Mucosa of descending colon (tissue), 3 donors: ENCODE data around the gene RPTOR. TPM values are rescaled to one million over a fixed set of nuclear protein-coding genes. Genes with fewer than 3 reads are reported as not detected.

Source experiments
- ATAC-seq: fragments of 200-7000 bp; cut with Tn5 transposase; one replicate; pipeline ENCODE4 v1.9.1; 2020; ENCODE audit warnings: mild to moderate bottlenecking, moderate library complexity
- DNase-seq, 3 donors: peaks; one replicate each; pipeline ENCODE4 v3.0.0-alpha.2; 2020
- H3K36me3 ChIP-seq: fragments of 200-600 bp; one replicate; pipeline ENCODE4 v1.8.0; 2021; ENCODE audit warnings: low read depth, mild to moderate bottlenecking
- H3K4me1 ChIP-seq: fragments of 200-600 bp; one replicate; pipeline ENCODE4 v1.8.0; 2021; ENCODE audit warnings: low read depth, mild to moderate bottlenecking
- H3K4me3 ChIP-seq: fragments of 200-600 bp; one replicate; pipeline ENCODE4 v1.8.0; 2021; ENCODE audit warnings: mild to moderate bottlenecking
- H3K9me3 ChIP-seq: fragments of 200-600 bp; one replicate; pipeline ENCODE4 v1.8.0; 2021; ENCODE audit warnings: mild to moderate bottlenecking
- intact Hi-C, 2 donors: fragments of 100-400 bp; cut with DNase I in 1 of 2; cut with micrococcal nuclease in 1 of 2; formaldehyde crosslinking; loops; one replicate each; pipeline versions ENCODE4 v1.11.0 to v1.11.1; 2022; cut with DNase I, micrococcal nuclease
- total RNA-seq, 3 donors: library from RNA; stranded (reverse); fragmentation: NEBNext Ultra II Directional in 2 of 3; extraction: Animal tissue kit (Norgen Biotek cat#: 25700) in 2 of 3; gene quantifications; one replicate each; pipeline versions ENCODE4 v1.2.1 to v1.2.4, GENCODE V29; 2021 to 2023
- TF ChIP-seq, protein P1 (sequence below): fragments of 200-600 bp; IDR thresholded peaks from one replicate; pipeline ENCODE4 v1.8.0; 2022; ENCODE audit warnings: antibody characterized with exemption, mild to moderate bottlenecking
- donor health status: DM: no; HTN: no; CAD: no; lungs with moderate emphysema.
- donor health status: DM: no; HTN: no; CAD: no.
- donor health status: DM: no; HTN: yes; CAD: no.

Gene RPTOR
- total RNA-seq, 3 donors from 2014 or later: 30.5 to 44.4 (median 37.2) TPM

DNA sequence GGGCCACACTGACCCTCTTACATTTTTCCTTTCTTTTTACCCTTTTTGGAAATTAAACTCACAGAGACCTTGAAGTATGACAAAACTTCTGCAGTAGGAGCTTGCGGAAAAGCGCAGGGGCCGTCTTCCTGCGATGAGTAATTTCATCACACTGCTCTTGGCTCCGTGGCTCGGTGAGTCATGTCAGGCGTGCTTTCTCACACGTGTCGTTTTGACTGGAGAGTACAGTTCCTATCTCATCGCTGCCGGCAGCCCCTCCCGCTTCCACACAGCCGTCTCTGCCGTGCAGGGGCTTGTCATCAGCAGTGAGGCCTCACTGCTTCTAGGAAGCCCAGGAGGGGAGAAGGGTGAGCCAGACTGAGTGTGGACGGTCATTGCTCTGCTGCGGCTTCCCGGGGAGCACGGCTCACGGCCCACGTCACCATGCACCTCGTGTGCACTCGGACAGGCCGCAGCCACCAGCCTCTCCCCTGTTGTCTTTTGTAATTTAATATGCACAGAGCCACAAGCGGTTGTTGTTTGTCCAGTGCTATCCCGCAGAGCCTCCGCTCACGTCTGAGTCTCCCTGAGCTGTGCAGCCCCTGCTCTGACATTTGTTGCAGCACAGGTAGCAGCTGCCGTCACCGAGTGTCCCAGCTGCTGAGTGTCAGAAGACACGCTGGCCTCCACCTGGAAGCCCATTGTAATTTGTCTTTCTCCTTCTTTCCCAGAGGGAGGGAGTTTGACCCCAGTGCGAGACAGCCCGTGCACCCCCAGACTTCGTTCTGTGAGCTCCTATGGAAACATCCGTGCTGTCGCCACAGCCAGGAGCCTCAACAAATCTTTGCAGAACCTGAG, 347.6 kb downstream of the RPTOR start:
- no peak overlapping the region for H3K4me3 ChIP-seq
- ATAC-seq (peak; percentile 80), DNase-seq (peak; percentile 55 to 86 (median 66))
- no peaks in the 10 kb centered on the region for H3K9me3 ChIP-seq
- H3K4me1 ChIP-seq: no peaks in the 10 kb centered on the region
- H3K36me3 ChIP-seq: no peaks in the 10 kb centered on the region
- intact Hi-C loops: no loop called here
- TF ChIP-seq, protein P1, sequence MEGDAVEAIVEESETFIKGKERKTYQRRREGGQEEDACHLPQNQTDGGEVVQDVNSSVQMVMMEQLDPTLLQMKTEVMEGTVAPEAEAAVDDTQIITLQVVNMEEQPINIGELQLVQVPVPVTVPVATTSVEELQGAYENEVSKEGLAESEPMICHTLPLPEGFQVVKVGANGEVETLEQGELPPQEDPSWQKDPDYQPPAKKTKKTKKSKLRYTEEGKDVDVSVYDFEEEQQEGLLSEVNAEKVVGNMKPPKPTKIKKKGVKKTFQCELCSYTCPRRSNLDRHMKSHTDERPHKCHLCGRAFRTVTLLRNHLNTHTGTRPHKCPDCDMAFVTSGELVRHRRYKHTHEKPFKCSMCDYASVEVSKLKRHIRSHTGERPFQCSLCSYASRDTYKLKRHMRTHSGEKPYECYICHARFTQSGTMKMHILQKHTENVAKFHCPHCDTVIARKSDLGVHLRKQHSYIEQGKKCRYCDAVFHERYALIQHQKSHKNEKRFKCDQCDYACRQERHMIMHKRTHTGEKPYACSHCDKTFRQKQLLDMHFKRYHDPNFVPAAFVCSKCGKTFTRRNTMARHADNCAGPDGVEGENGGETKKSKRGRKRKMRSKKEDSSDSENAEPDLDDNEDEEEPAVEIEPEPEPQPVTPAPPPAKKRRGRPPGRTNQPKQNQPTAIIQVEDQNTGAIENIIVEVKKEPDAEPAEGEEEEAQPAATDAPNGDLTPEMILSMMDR: no peak

GRCh38 chr17:80892900-80893603, 348.4 kb downstream of the RPTOR start:
- TF ChIP-seq, protein P1: no peak
- Histone ChIP-seq H3K36me3 (no peaks in the 10 kb centered on the region), H3K9me3 (no peaks in the 10 kb centered on the region), H3K4me1 (no peaks in the 10 kb centered on the region), H3K4me3 (no peak overlapping the region)
- intact Hi-C loops: no loop called here
- DNase-seq (no peak), ATAC-seq (no peak)

DNA sequence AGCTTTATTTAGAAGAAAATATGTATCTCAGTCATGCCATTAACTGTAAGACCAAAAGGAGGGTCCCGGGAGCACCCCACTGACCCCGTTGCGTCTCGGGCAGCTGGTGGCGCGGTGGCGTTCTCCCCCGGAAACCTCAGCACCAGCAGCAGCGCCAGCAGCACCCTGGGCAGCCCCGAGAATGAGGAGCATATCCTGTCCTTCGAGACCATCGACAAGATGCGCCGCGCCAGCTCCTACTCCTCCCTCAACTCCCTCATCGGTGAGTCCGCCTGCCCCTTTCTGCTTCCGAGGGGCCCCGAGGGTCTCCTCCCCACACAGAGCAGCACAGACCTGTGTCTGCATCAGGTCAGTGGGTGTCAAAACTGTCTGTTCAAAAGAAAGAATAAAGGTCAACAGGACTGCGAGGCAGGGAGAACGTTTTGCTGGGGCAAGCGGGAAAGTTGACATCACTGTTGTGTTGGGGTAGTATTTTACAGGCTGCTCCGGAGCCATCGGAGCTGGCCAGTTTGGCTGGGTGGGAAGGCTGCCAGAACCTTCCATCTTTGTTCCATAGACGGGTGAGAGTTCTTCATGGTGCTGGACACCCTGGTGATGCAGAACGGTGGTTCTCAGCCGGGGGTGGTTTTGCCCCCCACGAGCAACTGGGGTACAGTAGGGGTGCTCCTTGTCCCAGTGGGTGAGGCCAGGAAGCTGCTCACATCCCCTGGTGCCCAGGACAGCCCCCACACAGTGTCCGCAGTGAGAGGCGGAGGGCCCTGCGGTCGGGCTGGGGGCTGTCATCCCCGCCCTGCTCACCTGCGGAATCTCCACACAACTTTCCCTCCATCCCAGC, 349.2 kb downstream of the RPTOR start:
- TF ChIP-seq, protein P1: no peak

GRCh38 chr17:80894439-80894721, 349.7 kb downstream of the RPTOR start:
- ATAC-seq (no peak), DNase-seq (no peak)
- no peaks in the 10 kb centered on the region for H3K36me3 ChIP-seq
- intact Hi-C loops: no loop called here
- TF ChIP-seq, protein P1: no peak
- no peaks in the 10 kb centered on the region for H3K4me1 ChIP-seq
- no peak overlapping the region for H3K4me3 ChIP-seq
- H3K9me3 ChIP-seq: no peaks in the 10 kb centered on the region

More for the DNA sequence above, 349.2 kb downstream of the RPTOR start:
- no peak for ATAC-seq
- Histone ChIP-seq H3K4me3 (no peak overlapping the region), H3K4me1 (no peaks in the 10 kb centered on the region), H3K9me3 (no peaks in the 10 kb centered on the region), H3K36me3 (no peaks in the 10 kb centered on the region)
- intact Hi-C loops: no loop called here
- no peak for DNase-seq

- TF ChIP-seq, protein P1: no peak
- no peak for ATAC-seq
- Histone ChIP-seq H3K4me1 (no peaks in the 10 kb centered on the region), H3K9me3 (no peaks in the 10 kb centered on the region), H3K36me3 (no peaks in the 10 kb centered on the region), H3K4me3 (no peak overlapping the region)
- intact Hi-C loops: no loop called here
- no peak for DNase-seq
These were observed 350.1 kb downstream of the RPTOR start for GRCh38 chr17:80894726-80895125.
